Left forelimb (tissue), 1 donor: ENCODE data around the gene HOXB1.

Experiments used
- DNase-seq: peaks from one replicate; pipeline ENCODE4 v3.0.0-alpha.2; 2018; ENCODE audit warnings: low spot score

Gene HOXB1

GRCh38 chr17:48530887-48531272 is at the start of gene HOXB1:
HOXB1 (minus strand) TSS chr17:48531011; CDS start chr17:48530904, 107 bp downstream.
- DNase-seq = no peak

GRCh38 chr17:48579760-48580554 is 49.1 kb upstream of the HOXB1 start:
- DNase-seq = no peak

GRCh38 chr17:48579471-48579759 is 48.6 kb upstream of the HOXB1 start:
- no peak for DNase-seq

DNA sequence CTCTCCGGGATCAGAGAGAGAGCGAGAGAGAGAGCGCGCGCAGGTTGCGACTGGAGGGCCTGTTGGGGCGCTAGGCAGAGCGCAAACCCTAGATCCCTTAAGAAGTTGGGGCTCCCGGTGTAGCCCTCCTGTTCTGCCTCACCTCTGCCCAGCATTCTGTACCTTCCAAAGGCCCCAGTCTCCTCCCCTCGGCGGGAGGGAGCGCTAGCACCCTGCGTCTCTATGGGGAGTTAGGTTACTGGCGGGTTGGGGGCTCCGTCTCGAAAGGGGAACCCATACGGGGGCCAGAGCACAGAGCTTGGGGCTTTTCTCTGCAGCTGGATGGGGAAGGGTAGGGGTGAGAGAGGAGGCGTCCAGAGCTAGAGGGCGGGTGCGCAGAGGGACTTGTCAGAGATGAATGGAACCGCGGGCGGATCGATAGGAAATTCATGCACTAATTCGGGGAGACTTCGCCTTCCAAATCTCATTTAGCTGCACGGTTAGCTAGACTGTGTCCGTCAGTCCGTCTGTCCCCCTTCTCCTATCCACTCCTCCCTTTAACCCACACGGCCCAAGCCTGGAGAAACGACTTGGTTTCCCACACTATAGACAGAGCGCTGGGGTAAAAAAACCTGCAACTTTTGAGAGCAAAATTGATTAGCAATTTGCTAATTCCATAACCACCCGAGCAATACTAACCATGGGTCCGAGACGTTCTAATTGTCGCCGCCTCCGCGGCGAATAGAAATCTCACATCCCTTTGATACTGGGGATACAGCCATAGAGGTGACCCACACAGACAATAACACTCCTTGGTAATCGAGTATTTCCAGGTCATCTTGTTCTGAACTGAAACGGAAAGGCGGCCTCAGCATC is 48.0 kb upstream of the HOXB1 start:
- DNase-seq = no peak

DNA sequence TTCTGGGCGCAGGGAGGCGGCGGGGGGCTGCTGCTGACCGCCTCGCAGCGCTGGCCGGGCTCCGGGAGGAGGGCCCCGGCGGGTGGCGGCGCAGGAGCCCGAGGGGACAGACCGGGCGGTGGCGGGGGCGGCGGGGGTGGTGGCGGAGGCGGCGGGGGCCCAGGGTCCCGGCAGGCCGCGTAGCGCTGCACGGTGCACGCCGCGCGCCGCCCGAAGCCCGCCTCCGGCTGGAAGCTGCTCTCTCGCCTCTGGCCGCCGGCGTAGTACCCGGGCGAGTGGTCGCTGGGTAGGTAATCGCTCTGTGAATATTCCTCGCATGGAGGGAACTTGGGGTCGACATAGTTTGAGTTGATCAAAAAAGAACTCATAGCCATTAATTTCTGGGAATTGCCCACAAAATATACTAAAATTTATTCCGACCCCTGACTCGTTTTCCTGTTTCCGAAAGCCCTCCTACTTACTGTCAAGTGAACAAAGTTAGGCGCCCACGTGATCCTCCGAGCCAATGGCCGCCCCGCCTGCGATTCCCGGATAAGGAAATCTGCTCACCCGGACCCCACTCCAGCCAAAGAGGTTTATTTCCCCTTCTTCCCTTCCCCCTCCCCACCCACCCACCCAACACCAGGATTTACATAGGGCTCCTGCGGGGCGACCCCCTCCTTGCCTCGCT is 47.3 kb upstream of the HOXB1 start, which contains the start of gene HOXB4:
Gene HOXB4 (minus strand): TSS at position 405 of the 670 bp plus-strand sequence. CDS start 31 bp downstream, at position 374.
- no peak for DNase-seq

DNA sequence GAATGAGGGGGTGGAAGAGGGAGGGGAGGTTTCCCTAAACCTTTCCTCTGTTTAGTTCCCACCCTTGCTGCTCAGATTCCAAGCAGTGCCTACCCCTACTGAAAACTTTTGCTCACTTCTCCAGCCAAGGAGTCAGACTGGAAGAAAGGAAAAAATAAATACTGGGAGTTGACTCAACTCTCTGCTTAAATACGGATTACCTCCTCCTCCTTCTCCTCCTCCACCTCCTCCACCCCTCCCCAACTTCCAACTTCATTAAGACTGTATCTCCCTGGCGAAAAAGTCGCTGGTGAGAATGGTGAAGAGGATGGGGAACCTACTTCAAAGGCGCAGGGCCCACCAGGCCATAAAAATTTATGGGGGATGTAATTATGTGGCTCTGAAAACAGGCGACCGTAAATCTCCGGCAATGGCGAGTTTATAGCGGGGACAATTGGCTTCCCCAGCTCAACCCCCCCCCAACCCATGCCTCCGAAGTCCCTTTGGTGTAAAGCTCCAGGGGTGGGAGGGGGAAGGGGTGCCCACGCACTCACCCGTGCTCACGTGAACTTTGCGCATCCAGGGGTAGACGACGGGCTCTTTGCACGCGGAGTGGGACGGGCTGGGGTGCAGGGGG is 46.6 kb upstream of the HOXB1 start:
- DNase-seq = no peak

DNA sequence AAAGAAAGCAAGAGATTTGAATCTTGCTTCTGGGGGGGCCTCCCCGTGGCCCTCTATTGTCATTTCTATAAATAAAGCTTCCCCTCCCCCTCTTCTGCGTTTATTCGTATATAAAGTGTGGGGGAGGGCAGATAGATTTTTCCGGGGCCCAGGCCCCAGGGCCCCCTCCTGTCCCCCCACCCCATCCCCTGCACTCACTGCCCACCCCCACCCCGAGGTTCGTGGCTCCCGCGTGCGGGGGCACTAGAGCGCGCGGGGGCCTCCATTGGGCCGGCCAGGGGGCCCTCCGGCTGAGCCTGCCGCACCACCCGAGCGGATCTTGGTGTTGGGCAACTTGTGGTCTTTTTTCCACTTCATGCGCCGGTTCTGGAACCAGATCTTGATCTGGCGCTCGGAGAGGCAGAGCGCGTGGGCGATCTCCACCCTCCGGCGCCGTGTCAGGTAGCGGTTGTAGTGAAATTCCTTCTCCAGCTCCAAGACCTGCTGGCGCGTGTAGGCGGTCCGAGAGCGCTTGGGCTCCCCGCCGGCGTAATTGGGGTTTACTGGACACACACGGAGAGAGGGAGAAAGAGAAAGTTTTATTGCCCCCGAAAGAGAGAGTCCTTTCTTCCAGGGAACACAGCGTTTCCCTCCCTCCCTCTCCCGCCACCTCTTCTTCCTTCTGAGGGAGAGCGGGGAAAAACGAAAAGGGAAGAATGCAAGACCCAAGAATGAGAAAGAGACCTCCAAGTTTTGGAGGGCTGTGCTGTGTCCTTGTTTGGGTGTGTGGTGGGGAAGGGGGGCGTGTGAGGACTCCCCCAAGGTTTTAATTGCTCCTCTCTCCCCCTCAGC is 45.9 kb upstream of the HOXB1 start:
- no peak for DNase-seq

DNA sequence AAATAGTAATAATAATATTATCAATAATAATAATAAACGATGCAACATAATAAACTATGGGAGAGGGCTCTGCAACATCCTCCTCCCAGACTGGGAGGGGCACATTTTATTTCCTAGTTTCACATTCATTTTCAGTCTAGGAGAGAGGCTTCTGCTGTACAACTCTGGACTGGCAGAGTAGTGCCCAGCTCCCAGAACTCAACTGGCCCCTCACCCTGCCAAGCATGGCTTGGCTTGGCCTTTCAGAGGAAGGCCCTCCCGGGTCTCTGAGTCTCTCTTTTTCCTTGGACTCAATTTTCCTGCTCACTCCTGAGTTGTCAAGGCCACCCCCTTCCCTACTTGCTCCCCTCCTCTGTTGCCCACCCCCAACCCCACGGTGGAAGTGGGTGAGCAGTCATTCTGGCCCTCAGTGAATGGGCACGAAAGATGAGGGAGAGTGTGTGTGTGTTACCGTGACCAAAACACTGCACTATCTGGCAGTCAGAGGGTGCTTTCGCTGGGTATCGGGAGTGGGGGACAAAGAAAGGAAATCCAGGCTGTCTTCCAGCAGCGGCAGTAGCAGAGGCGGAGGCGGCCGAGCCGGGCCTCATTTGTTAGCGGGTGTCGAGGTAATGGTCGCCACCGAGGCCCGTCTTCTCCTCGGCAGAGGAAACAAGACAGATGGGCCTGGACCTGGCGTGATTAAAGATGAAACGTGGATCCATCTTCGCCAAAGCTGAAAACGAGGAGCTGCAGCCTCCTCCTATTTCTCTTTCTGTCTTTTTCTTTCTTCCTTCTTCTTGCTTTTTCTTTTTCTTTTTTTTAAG is 45.1 kb upstream of the HOXB1 start:
- no peak for DNase-seq

- DNase-seq = no peak
These were observed 44.3 kb upstream of the HOXB1 start for GRCh38 chr17:48575066-48575582.

GRCh38 chr17:48574505-48575065 is 43.8 kb upstream of the HOXB1 start:
- DNase-seq = no peak

DNA sequence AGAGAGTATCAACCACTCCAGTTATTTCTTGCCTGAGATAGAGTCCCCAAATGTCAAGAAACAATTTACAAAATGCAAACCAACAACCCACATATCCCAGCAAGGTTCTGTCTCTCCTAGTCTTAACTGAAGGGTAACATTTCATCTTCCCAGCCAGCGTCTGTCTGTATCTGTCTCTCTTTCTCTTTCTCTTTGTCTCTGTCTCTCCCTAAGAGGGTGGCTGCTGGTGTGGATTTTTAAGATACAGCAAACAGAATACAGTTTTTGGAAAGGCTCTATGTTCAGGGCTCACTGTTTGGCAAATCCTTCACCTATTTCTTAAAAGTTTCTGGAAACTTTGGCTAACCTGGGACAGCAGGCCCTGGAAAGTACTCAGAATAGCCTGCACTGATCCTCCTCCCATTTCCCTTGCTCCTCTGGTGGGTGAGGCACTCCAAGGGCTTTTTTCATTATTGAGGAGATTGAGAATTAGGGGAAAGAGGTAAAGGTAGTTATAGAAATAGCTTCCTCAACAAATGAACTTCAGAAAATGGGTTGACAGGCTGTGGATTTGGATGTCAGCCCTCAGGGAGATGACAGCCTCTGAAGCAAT is 41.1 kb upstream of the HOXB1 start:
- DNase-seq = no peak

GRCh38 chr17:48571024-48571818 is 40.4 kb upstream of the HOXB1 start:
- DNase-seq = no peak

GRCh38 chr17:48570325-48571023 is 39.7 kb upstream of the HOXB1 start:
- DNase-seq = no peak

DNA sequence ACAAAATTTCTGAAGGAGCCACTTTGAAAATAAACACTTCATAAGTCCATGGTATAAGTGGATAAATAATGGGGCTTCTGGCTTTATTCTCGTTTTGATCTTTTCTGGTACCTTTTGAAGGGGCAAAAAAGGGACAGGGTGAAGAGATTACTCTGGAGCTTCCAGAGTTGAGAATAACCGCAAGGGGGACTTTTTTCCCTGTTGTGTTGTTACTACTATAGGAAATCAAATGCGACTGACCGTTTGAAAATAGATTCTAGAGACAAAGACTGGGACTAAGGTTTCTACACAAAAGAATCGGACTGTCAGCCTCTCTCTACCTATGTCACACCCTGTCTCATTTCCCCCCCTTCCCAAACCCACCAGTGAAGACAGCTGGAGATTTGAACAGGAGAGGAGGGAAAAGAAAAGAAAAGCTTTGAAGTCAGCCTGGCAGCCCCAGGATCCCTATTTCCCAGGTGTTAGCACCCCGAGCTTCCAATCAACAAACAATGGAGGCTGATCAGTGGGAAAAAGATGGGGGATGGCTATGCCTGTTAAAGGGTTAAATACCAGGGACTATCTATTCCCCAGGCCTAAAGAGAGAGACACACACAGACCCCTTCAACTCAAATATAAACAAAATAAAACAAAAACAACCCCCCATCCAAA is 39.0 kb upstream of the HOXB1 start:
- no peak for DNase-seq

- no peak for DNase-seq
These were observed 38.4 kb upstream of the HOXB1 start for GRCh38 chr17:48569240-48569582.

DNA sequence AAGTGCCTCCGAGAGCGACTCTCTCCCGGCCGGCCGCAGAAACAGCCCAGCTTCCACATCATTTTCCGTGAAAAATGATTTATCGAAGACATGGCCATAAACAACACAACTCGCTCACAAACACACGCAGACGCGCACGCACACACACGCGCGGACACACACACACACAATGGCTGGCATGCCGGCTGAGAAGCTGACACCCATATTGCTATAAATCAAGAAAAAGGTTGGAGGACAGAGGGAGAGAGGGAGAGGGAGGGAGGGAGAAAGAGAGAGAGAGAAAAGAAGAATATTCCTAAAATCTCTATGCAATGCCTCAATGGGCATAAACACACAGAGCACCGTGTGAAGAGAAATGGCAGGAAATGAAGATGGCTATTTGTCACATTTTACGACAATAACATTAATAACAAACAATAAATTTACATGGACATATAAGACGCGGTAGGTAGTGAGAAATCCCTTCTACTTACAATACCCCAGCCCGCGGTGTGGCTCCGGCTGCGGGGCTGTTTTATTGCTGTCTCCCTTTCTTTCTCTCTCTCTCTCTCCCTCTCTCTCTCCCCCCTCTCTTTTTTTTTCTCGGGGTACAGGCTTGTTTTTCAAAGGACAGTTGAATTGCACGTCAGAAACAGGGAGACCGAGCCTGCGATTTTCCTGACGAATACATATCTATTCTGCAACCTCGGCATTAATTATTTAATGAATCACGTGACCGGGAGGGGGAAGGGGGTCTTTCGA is 37.9 kb upstream of the HOXB1 start:
- no peak for DNase-seq
